Measurements from ENCODE around the gene PIMREG.

DNA sequence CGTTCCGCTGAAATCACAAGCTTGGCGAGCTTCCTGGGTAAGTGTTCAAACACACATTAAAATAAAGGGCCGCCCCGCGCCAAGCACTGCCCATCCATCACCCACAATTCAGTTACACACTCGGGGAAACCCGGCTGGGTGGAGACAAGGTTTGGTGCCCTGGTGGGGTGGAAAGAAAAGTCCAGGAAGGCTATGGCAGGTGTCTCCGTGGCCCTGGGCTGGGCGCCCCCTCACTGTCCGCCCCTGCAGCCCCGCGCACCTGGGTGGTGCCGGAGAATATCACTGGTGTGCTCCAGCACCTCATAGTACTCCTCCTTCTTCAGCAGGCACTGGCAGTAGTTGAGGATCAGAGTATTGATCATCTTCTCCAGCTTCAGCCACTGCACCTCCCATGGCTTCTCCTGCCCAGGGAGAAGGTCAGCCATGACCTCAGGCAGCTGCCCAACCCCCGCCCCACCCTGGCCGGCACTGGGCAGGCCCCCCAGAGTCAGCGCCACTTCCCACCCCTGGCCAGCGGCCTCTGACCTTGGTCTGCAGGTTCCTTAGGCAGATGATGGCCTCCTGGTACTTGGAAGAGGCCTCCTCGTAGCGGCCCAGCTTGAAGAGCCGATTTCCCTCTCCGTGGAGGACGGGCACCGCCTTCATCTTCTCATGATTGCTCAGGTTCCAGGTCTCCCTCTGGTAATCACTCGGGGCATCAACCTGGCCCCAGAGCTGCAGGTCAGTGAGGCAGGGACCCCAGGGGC is 17.7 kb upstream of the PIMREG start:
- TF ChIP-seq, protein P1, sequence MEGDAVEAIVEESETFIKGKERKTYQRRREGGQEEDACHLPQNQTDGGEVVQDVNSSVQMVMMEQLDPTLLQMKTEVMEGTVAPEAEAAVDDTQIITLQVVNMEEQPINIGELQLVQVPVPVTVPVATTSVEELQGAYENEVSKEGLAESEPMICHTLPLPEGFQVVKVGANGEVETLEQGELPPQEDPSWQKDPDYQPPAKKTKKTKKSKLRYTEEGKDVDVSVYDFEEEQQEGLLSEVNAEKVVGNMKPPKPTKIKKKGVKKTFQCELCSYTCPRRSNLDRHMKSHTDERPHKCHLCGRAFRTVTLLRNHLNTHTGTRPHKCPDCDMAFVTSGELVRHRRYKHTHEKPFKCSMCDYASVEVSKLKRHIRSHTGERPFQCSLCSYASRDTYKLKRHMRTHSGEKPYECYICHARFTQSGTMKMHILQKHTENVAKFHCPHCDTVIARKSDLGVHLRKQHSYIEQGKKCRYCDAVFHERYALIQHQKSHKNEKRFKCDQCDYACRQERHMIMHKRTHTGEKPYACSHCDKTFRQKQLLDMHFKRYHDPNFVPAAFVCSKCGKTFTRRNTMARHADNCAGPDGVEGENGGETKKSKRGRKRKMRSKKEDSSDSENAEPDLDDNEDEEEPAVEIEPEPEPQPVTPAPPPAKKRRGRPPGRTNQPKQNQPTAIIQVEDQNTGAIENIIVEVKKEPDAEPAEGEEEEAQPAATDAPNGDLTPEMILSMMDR (IDR thresholded peaks at IDR 0.05; ENCODE audit: borderline replicate concordance, extremely low read depth, low read length, poor library complexity, severe bottlenecking): no peak
- TF ChIP-seq EZH2 (IDR thresholded peaks at IDR 0.05; ENCODE audit: borderline replicate concordance, low read depth, low read length, severe bottlenecking): no peak
